LNCAP (cell line): Measurements from ENCODE around the gene NR2F2.

Experiments used
- CTCF ChIP-seq: fragments of 450-650 bp; IDR thresholded peaks from 2 replicates; pipeline ENCODE4 v1.5.1; 2017; ENCODE audit warnings: mild to moderate bottlenecking

Gene NR2F2

GRCh38 chr15:96334705-96335410 is 4.4 kb downstream of the NR2F2 start:
- no peak for TF ChIP-seq CTCF

- TF ChIP-seq CTCF: no peak
Measured at GRCh38 chr15:96335411-96336024, 5.0 kb downstream of the NR2F2 start.

GRCh38 chr15:96336108-96336595 is 5.7 kb downstream of the NR2F2 start:
- TF ChIP-seq CTCF: no peak

GRCh38 chr15:96336596-96337364 is 6.3 kb downstream of the NR2F2 start:
- no peak for TF ChIP-seq CTCF

GRCh38 chr15:96337365-96338023 is 7.0 kb downstream of the NR2F2 start:
- no peak for TF ChIP-seq CTCF

- TF ChIP-seq CTCF: no peak
Measured at GRCh38 chr15:96338074-96338765, 7.7 kb downstream of the NR2F2 start.
